SK-N-SH treated with all-trans-retinoic acid at 6 μM for 48 hours (cell line): Measurements from ENCODE around the gene LTBP1.

Experiments used
- ARNTL ChIP-seq: fragments of 450-650 bp; formaldehyde crosslinking; IDR thresholded peaks from 2 replicates; pipeline ENCODE4 v1.5.0; 2020; ENCODE audit warnings: low read depth, mild to moderate bottlenecking, moderate library complexity, borderline replicate concordance
- ISL1 ChIP-seq: fragments of 250-450 bp; sonication (Bioruptor Pico); IDR thresholded peaks from 2 replicates; pipeline ENCODE4 v2.1.2; 2022; ENCODE audit warnings: mild to moderate bottlenecking, moderate library complexity
- RARB ChIP-seq: fragments of 250-450 bp; sonication (Bioruptor Pico); IDR thresholded peaks from 2 replicates; pipeline ENCODE4 v1.8.0; 2021; ENCODE audit warnings: mild to moderate bottlenecking, moderate library complexity
- SNAI2 ChIP-seq: fragments of 250-450 bp; sonication (Bioruptor Pico); IDR thresholded peaks from 2 replicates; pipeline ENCODE4 v1.5.0; 2020; ENCODE audit warnings: mild to moderate bottlenecking, moderate library complexity
- TCF4 ChIP-seq: fragments of 250-450 bp; sonication (Bioruptor Pico); IDR thresholded peaks from 2 replicates; pipeline ENCODE4 v1.8.0; 2021; ENCODE audit warnings: mild to moderate bottlenecking, moderate library complexity, borderline replicate concordance
- ZNF565 ChIP-seq: fragments of 450-650 bp; formaldehyde crosslinking; conservative IDR thresholded peaks from 2 replicates; pipeline ENCODE4 v1.5.0; 2020; ENCODE audit warnings: low read depth, mild to moderate bottlenecking, moderate library complexity
- ZNF70 ChIP-seq: fragments of 450-650 bp; formaldehyde crosslinking; IDR thresholded peaks from 2 replicates; pipeline ENCODE4 v1.5.0; 2020; ENCODE audit warnings: mild to moderate bottlenecking, moderate library complexity
- TF ChIP-seq, protein P1 (sequence below): fragments of 250-450 bp; sonication (Bioruptor Pico); IDR thresholded peaks from 2 replicates; pipeline ENCODE4 v1.8.0; 2021; ENCODE audit warnings: low read depth, mild to moderate bottlenecking, moderate library complexity, borderline replicate concordance

DNA sequence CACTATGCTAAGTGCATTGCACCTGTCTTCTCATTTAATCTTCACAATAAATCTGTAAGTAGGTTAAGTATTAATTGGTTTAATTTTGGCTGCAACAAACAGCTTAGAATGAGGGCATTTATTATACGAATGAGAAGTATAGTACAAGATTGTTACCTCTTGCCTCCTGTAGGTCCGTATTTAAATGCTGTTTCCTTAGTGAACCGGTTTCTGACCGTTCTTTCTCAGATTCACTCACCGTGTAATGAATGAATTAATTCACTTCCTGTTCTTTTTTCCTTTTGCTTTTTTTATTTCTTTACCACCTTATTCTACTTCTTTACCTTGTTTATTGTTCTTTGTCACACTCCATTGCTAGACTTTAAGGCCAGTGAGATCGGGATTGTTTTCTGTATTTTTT is 375.9 kb downstream of the LTBP1 start:
- TF ChIP-seq, protein P1, sequence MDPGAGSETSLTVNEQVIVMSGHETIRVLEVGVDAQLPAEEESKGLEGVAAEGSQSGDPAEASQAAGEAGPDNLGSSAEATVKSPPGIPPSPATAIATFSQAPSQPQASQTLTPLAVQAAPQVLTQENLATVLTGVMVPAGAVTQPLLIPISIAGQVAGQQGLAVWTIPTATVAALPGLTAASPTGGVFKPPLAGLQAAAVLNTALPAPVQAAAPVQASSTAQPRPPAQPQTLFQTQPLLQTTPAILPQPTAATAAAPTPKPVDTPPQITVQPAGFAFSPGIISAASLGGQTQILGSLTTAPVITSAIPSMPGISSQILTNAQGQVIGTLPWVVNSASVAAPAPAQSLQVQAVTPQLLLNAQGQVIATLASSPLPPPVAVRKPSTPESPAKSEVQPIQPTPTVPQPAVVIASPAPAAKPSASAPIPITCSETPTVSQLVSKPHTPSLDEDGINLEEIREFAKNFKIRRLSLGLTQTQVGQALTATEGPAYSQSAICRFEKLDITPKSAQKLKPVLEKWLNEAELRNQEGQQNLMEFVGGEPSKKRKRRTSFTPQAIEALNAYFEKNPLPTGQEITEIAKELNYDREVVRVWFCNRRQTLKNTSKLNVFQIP (CRISPR knock-in tag) = no peak
- TF ChIP-seq ZNF70 (CRISPR knock-in tag) (no peak), RARB (CRISPR knock-in tag) (no peak), ISL1 (CRISPR knock-in tag) (no peak), ZNF565 (CRISPR knock-in tag) (no peak), SNAI2 (CRISPR knock-in tag) (no peak), ARNTL (CRISPR knock-in tag) (no peak), TCF4 (CRISPR knock-in tag) (no peak)
